Natural killer cell (primary cell): Measurements from ENCODE around the gene ATP6V0B. TPM values are rescaled to one million over a fixed set of nuclear protein-coding genes. Genes with fewer than 3 reads are reported as not detected.

Experiments used
- ATAC-seq, 3 donors: fragments of 150-1000 bp in 2 of 3; fragments of 200-7000 bp in 1 of 3; cut with Tn5 transposase; 1 replicate in 1 of 3; 2 replicates in 2 of 3; pipeline ENCODE4 v1.10.0; 2021; ENCODE audit warnings: mild to moderate bottlenecking in 2 of 3, moderate library complexity in 2 of 3
- DNase-seq, 2 donors: peaks; one replicate each; pipeline versions ENCODE4 v3.0.0 to v3.0.0-alpha.2; 2013 to 2021; ENCODE audit warnings: mixed read lengths in 1 of 2
- H3K27ac ChIP-seq: one replicate; pipeline ENCODE4 v1.5.1; 2013; ENCODE audit warnings: mild to moderate bottlenecking, low read length
- H3K27me3 ChIP-seq: one replicate; pipeline ENCODE4 v1.6.1; 2013; ENCODE audit warnings: low read length; ENCODE audit not compliant: control insufficient read depth, insufficient read depth
- H3K36me3 ChIP-seq: one replicate; pipeline ENCODE4 v1.6.1; 2013; ENCODE audit warnings: low read length; ENCODE audit not compliant: control insufficient read depth, insufficient read depth
- H3K4me1 ChIP-seq: one replicate; pipeline ENCODE4 v1.6.1; 2013; ENCODE audit warnings: low read length; ENCODE audit not compliant: control insufficient read depth, insufficient read depth
- H3K4me3 ChIP-seq: one replicate; pipeline ENCODE4 v1.5.1; 2013; ENCODE audit warnings: low read length
- H3K9me3 ChIP-seq: one replicate; pipeline ENCODE4 v1.6.1; 2013; ENCODE audit warnings: low read length; ENCODE audit not compliant: control insufficient read depth, insufficient read depth
- H3K27ac Mint-ChIP-seq, 2 donors: one replicate each; pipeline ENCODE4 v1.8.0; 2022; ENCODE audit warnings: mild to moderate bottlenecking in 2 of 2, mixed read lengths in 2 of 2, moderate library complexity in 1 of 2
- H3K27me3 Mint-ChIP-seq, 2 donors: one replicate each; pipeline ENCODE4 v1.8.0; 2022; ENCODE audit warnings: low read depth in 2 of 2, mixed read lengths in 2 of 2
- H3K36me3 Mint-ChIP-seq: one replicate; pipeline ENCODE4 v1.8.0; 2022; ENCODE audit warnings: mixed read lengths
- H3K4me1 Mint-ChIP-seq, 2 donors: one replicate each; pipeline ENCODE4 v1.8.0; 2022; ENCODE audit warnings: mixed read lengths in 2 of 2
- H3K4me3 Mint-ChIP-seq: one replicate; pipeline ENCODE4 v1.8.0; 2022; ENCODE audit warnings: mild to moderate bottlenecking, moderate library complexity, mixed read lengths
- H3K9me3 Mint-ChIP-seq, 2 donors: one replicate each; pipeline ENCODE4 v1.8.0; 2022; ENCODE audit warnings: mixed read lengths in 2 of 2
- CTCF ChIP-seq: fragments of 200-600 bp; IDR thresholded peaks from one replicate; pipeline ENCODE4 v1.8.0; 2022; ENCODE audit warnings: antibody characterized with exemption
- WGBS: methylation state at CpG from one replicate; pipeline ENCODE4 v1.1.7; 2013; ENCODE audit warnings: missing lambda C conversion rate; ENCODE audit not compliant: insufficient coverage; 5-methylcytosine and 5-hydroxymethylcytosine counted together
- intact Hi-C: fragments of 100-400 bp; cut with micrococcal nuclease; formaldehyde crosslinking; loops from one replicate; pipeline ENCODE4 v1.14.2; 2022
- total RNA-seq, 4 donors: library from RNA; stranded (reverse); fragments of 120-200 nt in 1 of 4; gene quantifications; one replicate each; pipeline versions ENCODE4 v1.2.3 to v1.2.4, GENCODE V29; 2013 to 2022

The ATP6V0B gene
- total RNA-seq, 3 donors from 2014 or later (not counting 1 experiment from before 2014, with no cell fraction given), result 76.3 to 115 (median 113) TPM

- Histone ChIP-seq H3K36me3 (no peaks in the 10 kb centered on the region), H3K9me3 (no peaks in the 10 kb centered on the region), H3K4me1 (peaks cover 16% of the 10 kb centered on the region), H3K4me3 (peak within 1 kb of the TSS; percentile 74), H3K27ac (peak within 1 kb of the TSS; percentile 41), H3K27me3 (no peaks in the 10 kb centered on the region)
- Mint-ChIP-seq H3K9me3 (no peaks in the 10 kb centered on the region), H3K4me1 (peaks cover 4 to 19% of the 10 kb centered on the region in 2 donors), H3K36me3 (no peaks in the 10 kb centered on the region), H3K4me3 (peak within 1 kb of the TSS; percentile 93), H3K27ac (peak within 1 kb of the TSS; percentile 37 to 93), H3K27me3 (no peaks in the 10 kb centered on the region)
- WGBS, result under 1% methylated on average over 66 of the region's 66 CpGs
- no peak for TF ChIP-seq CTCF
- ATAC-seq (peak; percentile 89 to 95 (median 91)), DNase-seq (peak; percentile 80 to 83)
- intact Hi-C loops, result loop anchor here (1.0 kb wide), 2 partner anchors 17 to 39 kb away; partner anchors contain the start of gene ATP6V0B
These were observed 16.9 kb downstream of the ATP6V0B start, which contains the start of gene CCDC24 for GRCh38 chr1:43991476-43992231. CCDC24 (plus strand) TSS chr1:43991599; CDS start chr1:43991879, 280 bp downstream.

- H3K27ac Mint-ChIP-seq, result peak overlapping the region; percentile 37 to 93
- no peak overlapping the region for H3K27ac ChIP-seq
- 51% methylated on average over 11 of the region's 11 CpGs for WGBS
These were observed 17.7 kb downstream of the ATP6V0B start for GRCh38 chr1:43992232-43992995.

GRCh38 chr1:43993206-43993914, 18.6 kb downstream of the ATP6V0B start:
- Histone ChIP-seq H3K36me3 (no peaks in the 10 kb centered on the region), H3K4me3 (no peak overlapping the region), H3K4me1 (peaks cover 16% of the 10 kb centered on the region), H3K27me3 (no peaks in the 10 kb centered on the region), H3K27ac (no peak overlapping the region), H3K9me3 (no peaks in the 10 kb centered on the region)
- no peaks in the 10 kb centered on the region for H3K9me3 Mint-ChIP-seq
- H3K4me3 Mint-ChIP-seq, result peak overlapping the region; percentile 9
- no peaks in the 10 kb centered on the region for H3K27me3 Mint-ChIP-seq
- WGBS, result 92% methylated on average over 8 of the region's 9 CpGs
- ATAC-seq (no peak), DNase-seq (no peak)
- no peaks in the 10 kb centered on the region for H3K36me3 Mint-ChIP-seq
- peak overlapping the region; percentile 34 to 93 for H3K27ac Mint-ChIP-seq
- peaks cover 4 to 19% of the 10 kb centered on the region in 2 donors for H3K4me1 Mint-ChIP-seq
- no peak for TF ChIP-seq CTCF
- intact Hi-C loops, result no loop called here

More at GRCh38 chr1:43992232-43992995, 17.7 kb downstream of the ATP6V0B start:
- Mint-ChIP-seq H3K4me3 (peak overlapping the region; percentile 93), H3K9me3 (no peaks in the 10 kb centered on the region), H3K27me3 (no peaks in the 10 kb centered on the region), H3K36me3 (no peaks in the 10 kb centered on the region), H3K4me1 (peaks cover 4 to 19% of the 10 kb centered on the region in 2 donors)
- intact Hi-C loops, result no loop called here
- no peak for TF ChIP-seq CTCF
- no peaks in the 10 kb centered on the region for H3K36me3 ChIP-seq
- no peak for DNase-seq
- H3K9me3 ChIP-seq, result no peaks in the 10 kb centered on the region
- no peak for ATAC-seq
- H3K27me3 ChIP-seq, result no peaks in the 10 kb centered on the region
- H3K4me3 ChIP-seq, result peak overlapping the region; percentile 74
- peaks cover 16% of the 10 kb centered on the region for H3K4me1 ChIP-seq
